GM19240 (cell line): ENCODE data around the gene INSR.
A peak's percentile ranks its signal among the peaks of the same experiment; 100 is the strongest.
"Not testable (repeated sequence)": the region's sequence is repeated elsewhere in the genome, so short reads cannot be mapped to it uniquely, and the experiment has no call there.

ENCODE experiments used
- DNase-seq: peaks from one replicate; pipeline ENCODE4 v3.0.0; 2011; ENCODE audit warnings: low spot score; ENCODE audit not compliant: insufficient read length

Gene INSR

GRCh38 chr19:7101498-7102253 lies 192.5 kb downstream of the INSR start:
- DNase-seq = no peak

GRCh38 chr19:7099597-7099921 lies 194.7 kb downstream of the INSR start:
- no peak for DNase-seq

DNA sequence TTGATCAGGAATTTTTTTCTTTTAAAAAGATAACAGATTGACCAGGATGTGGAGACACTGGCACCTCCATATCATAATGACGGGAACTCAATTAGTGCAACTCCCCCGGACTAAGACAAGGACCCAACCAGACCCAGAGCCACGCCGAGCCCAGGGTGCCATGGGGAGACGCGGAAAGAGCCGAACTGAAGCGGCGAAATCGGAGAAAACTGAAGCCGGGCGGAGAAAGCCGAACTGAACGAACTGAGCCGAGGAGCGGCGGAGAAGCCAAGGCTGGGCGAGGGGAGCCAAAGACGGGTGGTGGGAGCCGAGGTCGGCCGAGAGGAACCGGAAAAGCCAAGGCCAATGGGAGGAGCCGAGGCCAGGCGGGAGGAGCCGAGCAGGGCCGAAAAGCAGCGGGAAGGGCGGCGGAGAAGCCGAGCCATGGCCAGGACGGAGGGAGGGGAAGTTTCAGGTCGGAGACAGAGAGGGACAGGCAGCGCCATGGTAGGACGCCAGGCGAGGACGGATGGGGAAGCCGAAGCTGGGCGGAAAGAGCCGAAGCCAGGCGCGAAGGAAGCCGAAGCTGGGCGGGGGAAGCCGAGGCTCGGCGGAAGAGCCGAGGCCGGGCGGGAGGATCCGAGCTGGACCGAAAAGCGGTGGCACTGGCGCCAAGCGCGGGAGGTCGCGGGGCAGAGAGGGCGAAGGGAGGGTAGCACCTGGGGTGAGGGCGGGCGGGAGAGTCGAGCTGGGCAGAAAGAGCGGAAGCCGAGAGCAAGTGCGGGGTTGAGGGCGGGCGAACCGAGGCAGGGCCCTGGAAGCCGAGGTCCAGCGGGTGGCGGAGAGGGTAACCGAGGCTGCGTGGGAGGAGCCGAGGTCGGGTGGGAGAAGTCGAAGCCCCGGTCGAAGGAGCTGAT lies 195.3 kb downstream of the INSR start:
- DNase-seq = peak; percentile 77

- DNase-seq = no peak
Measured at GRCh38 chr19:7098096-7098495, 196.1 kb downstream of the INSR start.

DNA sequence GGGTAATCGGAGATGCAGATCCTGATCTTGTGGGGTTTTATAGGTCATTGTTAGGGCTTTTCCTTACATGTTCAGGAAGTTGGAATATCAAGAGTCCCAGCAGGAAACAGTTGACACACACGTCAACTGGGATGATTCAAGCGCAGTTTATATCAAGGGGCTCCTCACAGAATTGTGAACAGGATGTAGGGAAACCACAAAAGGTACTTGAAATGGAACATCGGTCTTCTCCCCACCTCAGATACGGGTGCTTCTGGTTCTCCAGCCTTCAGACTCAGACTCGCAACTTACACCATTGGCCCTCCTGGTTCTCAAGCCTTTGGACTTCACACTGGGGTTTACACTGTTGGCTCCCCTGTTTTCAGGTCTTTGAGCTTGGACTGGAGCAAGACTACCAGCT lies 205.2 kb downstream of the INSR start:
- DNase-seq = no peak

DNA sequence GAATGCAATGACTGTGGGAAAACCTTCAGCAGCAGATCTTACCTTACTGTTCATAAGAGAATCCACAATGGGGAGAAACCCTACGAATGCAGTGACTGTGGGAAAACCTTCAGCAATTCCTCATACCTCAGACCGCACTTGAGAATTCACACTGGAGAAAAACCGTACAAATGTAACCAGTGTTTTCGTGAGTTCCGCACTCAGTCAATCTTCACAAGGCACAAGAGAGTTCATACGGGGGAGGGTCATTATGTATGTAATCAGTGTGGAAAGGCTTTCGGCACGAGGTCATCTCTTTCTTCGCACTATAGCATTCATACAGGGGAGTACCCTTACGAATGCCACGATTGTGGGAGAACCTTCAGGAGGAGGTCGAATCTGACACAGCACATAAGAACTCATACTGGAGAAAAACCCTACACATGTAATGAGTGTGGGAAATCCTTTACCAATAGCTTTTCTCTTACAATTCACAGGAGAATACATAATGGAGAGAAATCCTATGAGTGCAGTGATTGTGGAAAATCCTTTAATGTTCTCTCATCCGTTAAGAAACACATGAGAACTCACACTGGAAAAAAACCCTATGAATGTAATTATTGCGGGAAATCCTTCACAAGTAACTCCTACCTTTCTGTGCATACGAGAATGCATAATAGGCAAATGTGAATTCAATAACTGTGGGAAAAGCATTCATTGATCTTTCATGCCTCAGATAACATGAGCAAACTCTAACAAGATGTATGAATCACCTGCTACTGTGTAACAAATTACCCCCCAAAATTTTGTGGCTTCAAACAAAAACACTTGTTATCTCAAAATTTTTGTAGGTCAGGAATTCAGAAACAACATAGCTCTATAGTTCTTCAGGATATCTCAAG lies 210.9 kb downstream of the INSR start:
- no peak for DNase-seq

DNA sequence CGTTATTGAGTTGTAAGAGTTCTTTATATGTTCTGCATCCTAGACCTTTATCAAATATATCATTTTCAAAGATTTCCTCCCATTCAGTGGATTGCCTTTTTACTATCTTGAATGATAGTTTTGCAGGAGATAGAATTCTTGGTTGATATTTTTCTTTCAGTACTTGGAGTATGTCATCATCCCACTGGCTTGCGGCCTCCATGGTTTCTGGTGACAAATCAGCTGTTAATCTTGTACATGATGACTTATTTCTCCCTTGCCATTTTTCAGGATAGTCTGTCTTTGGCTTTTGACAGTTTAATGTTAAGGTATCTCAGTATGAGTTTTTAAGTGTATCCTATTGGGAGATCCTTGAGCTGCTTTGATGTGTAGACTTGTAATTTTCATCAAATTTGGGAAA lies 216.2 kb downstream of the INSR start:
- DNase-seq = no peak

DNA sequence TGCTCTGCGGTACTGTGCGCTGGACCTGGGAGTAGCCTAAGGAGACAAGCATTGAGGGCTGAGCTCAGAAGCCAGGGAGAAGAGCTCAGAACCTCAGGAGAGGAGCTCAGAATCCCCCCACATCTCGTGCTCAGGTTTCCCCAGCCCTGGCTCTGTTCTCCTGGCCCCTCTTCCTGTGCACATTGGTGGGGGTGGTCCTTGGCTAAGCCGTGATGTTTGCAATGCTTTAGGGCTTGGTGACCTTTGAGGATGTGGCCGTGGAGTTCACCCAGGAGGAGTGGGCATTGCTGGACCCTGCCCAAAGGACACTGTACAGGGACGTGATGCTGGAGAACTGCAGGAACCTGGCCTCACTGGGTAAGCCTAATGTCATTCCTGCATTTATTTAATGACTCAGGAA lies 218.1 kb downstream of the INSR start:
- DNase-seq = no peak

DNA sequence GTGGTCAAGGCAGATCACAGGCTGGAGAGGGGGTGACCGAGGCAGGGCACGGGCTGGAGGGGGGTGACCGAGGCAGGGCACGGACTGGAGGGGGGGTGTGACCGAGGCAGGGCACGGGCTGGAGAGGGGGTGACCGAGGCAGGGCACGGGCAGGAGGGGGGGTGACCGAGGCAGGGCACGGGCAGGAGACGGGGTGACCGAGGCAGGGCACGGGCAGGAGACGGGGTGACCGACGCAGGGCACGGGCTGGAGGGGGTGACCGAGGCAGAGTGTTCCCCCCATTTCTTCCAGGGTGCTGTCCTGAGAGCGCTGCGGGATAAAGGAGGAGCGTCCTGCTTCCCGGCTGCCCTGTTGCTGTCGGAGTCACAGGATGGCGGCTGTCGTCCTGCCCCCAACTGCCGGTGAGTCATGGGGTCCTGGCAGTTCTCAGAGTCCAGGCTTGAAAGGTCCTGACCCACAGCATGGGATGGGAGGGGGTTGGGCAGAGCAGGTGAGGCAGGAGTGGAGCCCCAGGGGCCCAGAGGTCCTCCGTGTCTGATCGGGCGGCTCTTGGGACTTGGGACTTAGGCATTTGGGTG lies 219.4 kb downstream of the INSR start:
- DNase-seq = no peak

- no peak for DNase-seq
Measured at GRCh38 chr19:7072541-7072940, 221.7 kb downstream of the INSR start.

GRCh38 chr19:7069904-7070226 lies 224.3 kb downstream of the INSR start:
- no peak for DNase-seq

DNA sequence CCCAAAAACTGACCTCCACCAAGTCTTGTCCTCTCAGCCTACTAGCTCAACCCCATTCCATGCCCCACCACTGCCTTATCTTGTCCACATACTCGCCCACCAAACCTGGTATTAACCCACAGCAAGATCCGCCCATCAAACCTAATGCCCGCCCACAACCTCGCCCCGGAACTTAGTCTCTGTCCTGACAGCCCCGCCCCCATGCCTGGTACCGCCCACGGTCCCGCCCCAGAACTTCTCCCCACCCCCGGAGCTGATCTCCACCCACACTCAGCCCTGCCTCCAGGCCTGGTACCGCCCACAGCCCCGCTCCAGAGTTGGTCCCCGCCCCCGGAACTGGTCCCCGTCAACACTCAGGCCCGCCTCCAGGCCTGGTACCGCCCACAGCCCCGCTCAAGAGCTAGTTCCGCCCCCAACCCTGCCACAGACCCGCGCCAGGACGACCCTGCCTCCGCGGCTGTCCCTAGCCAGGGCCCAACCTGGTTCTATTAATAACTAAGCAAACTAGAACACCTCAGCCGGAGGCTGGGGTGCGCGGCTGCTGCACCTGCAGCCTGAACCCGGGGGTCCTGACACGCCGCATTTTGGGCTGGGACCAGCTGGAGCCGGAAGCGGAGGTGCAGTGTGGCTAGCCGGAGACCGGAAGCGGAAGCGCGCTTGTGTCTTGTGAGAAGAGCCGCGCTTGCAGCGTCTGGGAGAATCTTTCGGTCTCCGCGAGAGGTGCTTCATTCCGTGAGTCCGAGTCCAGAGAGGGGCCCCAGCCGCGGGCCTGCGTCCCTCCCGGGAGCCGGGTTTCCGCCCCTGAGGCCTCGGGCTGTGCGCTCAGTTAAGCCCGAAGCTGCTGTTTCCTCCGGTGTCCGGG lies 224.9 kb downstream of the INSR start, which contains the start of gene ZNF557:
Gene ZNF557, plus strand, starts transcription at position 662 of the 862 bp plus-strand sequence. CDS start 5,372 bp downstream, outside the sequence.
- DNase-seq = peak; percentile 84

DNA sequence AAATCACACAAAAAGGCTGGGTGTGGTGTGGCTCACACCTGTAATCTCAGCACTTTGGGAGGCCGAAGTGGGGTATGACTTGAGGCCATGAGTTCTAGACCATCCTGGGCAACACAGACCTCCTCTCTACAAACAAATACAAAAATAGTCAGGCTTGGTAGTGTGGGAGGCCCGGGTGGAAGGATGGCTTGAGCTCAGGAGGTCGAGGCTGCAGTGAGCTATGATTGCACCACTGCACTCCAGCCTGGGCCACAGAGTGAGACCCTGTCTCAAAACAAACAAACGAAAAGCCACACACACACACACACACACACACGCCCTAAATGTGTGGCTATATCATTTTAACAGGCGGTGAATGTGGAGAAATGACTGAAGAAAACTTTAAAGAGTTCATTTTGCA lies 225.6 kb downstream of the INSR start:
- no peak for DNase-seq

- no peak for DNase-seq
Measured at GRCh38 chr19:7067716-7068115, 226.5 kb downstream of the INSR start.

- not testable (repeated sequence) for DNase-seq
Measured at GRCh38 chr19:7067122-7067521, 227.1 kb downstream of the INSR start.

- DNase-seq = no peak
Measured at GRCh38 chr19:7063764-7064418, 230.3 kb downstream of the INSR start.

- DNase-seq = no peak
Measured at GRCh38 chr19:7063339-7063738, 230.9 kb downstream of the INSR start.
